PC-9 (cell line): ENCODE results near the gene MAGI3.

Source experiments
- EZH2 ChIP-seq: fragments of 200-600 bp; sonication (generic); IDR thresholded peaks from 2 replicates; pipeline ENCODE4 v1.8.0; 2017; ENCODE audit warnings: antibody characterized with exemption, low read depth
- TF ChIP-seq, protein P1 (sequence below): fragments of 200-600 bp; sonication (generic); conservative IDR thresholded peaks from 2 replicates; pipeline ENCODE4 v1.6.1; 2017; ENCODE audit warnings: mixed run types, antibody characterized with exemption, mild to moderate bottlenecking, moderate library complexity

GRCh38 chr1:113394043-113394862 lies 3.9 kb downstream of the MAGI3 start:
- TF ChIP-seq, protein P1, sequence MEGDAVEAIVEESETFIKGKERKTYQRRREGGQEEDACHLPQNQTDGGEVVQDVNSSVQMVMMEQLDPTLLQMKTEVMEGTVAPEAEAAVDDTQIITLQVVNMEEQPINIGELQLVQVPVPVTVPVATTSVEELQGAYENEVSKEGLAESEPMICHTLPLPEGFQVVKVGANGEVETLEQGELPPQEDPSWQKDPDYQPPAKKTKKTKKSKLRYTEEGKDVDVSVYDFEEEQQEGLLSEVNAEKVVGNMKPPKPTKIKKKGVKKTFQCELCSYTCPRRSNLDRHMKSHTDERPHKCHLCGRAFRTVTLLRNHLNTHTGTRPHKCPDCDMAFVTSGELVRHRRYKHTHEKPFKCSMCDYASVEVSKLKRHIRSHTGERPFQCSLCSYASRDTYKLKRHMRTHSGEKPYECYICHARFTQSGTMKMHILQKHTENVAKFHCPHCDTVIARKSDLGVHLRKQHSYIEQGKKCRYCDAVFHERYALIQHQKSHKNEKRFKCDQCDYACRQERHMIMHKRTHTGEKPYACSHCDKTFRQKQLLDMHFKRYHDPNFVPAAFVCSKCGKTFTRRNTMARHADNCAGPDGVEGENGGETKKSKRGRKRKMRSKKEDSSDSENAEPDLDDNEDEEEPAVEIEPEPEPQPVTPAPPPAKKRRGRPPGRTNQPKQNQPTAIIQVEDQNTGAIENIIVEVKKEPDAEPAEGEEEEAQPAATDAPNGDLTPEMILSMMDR = no peak
- TF ChIP-seq EZH2 = no peak
